IMR-90 (cell line): ENCODE results near the gene CYP2W1. TPM values are rescaled to one million over a fixed set of nuclear protein-coding genes. Genes with fewer than 3 reads are reported as not detected.

Source experiments
- ATAC-seq: fragments of 200-7000 bp; cut with Tn5 transposase; 2 replicates; pipeline ENCODE4 v1.9.1; 2020; ENCODE audit warnings: low read depth, mild to moderate bottlenecking, moderate library complexity
- BruUV-seq: library from RNA; stranded (reverse); fragments of 400-500 nt; replicated peaks from 2 replicates; lab custom pipeline; 2021; lab: Mats Ljungman, UMichigan
- CTCF ChIA-PET: fragments of 300-600 bp; formaldehyde crosslinking; extraction: SDS; loops from one replicate; lab custom pipeline; 2021; ENCODE audit warnings: antibody characterized with exemption; lab: Yijun Ruan, JAX
- POLR2A ChIA-PET: fragments of 300-600 bp; sonication (Branson Sonifier 250); formaldehyde crosslinking; loops from one replicate; lab custom pipeline; 2022; ENCODE audit warnings: antibody characterized with exemption; ENCODE audit not compliant: unreplicated experiment; lab: Charles Lee
- DNase-seq: peaks from one replicate; pipeline ENCODE4 v3.0.0; 2013
- H2AFZ ChIP-seq: replicated peaks from 2 replicates; pipeline ENCODE3; 2013; ENCODE audit warnings: low read length, mild to moderate bottlenecking; ENCODE audit not compliant: poor library complexity
- H2AK5ac ChIP-seq: 2 replicates; pipeline ENCODE4 v1.6.1; 2013; ENCODE audit warnings: low read depth, low read length, inconsistent platforms
- H2AK9ac ChIP-seq: replicated peaks from 2 replicates; pipeline ENCODE3; 2013; ENCODE audit warnings: mild to moderate bottlenecking, low read depth, low read length, moderate library complexity; ENCODE audit not compliant: poor library complexity
- H2BK120ac ChIP-seq: 2 replicates; pipeline ENCODE4 v1.6.1; 2013; ENCODE audit warnings: low read depth, low read length, inconsistent platforms
- H2BK15ac ChIP-seq: 3 replicates; pipeline ENCODE4 v1.6.1; 2013; ENCODE audit warnings: low read depth, low read length, inconsistent platforms
- H2BK20ac ChIP-seq: 2 replicates; pipeline ENCODE4 v1.6.1; 2013; ENCODE audit warnings: low read depth, mild to moderate bottlenecking, inconsistent platforms, low read length, moderate library complexity
- H2BK5ac ChIP-seq: 2 replicates; pipeline ENCODE4 v1.6.1; 2013; ENCODE audit warnings: mild to moderate bottlenecking, low read depth, low read length, inconsistent platforms; ENCODE audit not compliant: poor library complexity, severe bottlenecking
- H3K14ac ChIP-seq: replicated peaks from 2 replicates; pipeline ENCODE4 v1.6.1; 2013; ENCODE audit warnings: low read depth, low read length, inconsistent platforms
- H3K18ac ChIP-seq: 2 replicates; pipeline ENCODE4 v1.6.1; 2013; ENCODE audit warnings: low read depth, low read length, control low read depth
- H3K23ac ChIP-seq: 2 replicates; pipeline ENCODE4 v1.6.1; 2013; ENCODE audit warnings: low read depth, low read length, inconsistent platforms
- H3K27ac ChIP-seq: 2 replicates; pipeline ENCODE4 v1.5.1; 2013; ENCODE audit warnings: mild to moderate bottlenecking, control low read depth, low read length; ENCODE audit not compliant: insufficient read depth
- H3K27me3 ChIP-seq: 2 replicates; pipeline ENCODE4 v1.6.1; 2013; ENCODE audit warnings: low read length; ENCODE audit not compliant: control insufficient read depth, insufficient read depth
- H3K36me3 ChIP-seq: 2 replicates; pipeline ENCODE4 v1.6.1; 2013; ENCODE audit warnings: low read length, mixed read lengths; ENCODE audit not compliant: control insufficient read depth, insufficient read depth
- H3K4ac ChIP-seq: 2 replicates; pipeline ENCODE4 v1.6.1; 2013; ENCODE audit warnings: low read depth, low read length, inconsistent platforms
- H3K4me1 ChIP-seq: 2 replicates; pipeline ENCODE4 v1.6.1; 2013; ENCODE audit warnings: low read length, mixed read lengths; ENCODE audit not compliant: control insufficient read depth, insufficient read depth
- H3K4me2 ChIP-seq: 2 replicates; pipeline ENCODE4 v1.6.1; 2013; ENCODE audit warnings: low read depth, mild to moderate bottlenecking, control low read depth, low read length, moderate library complexity
- H3K4me3 ChIP-seq: 2 replicates; pipeline ENCODE4 v1.5.1; 2013; ENCODE audit warnings: low read depth, mild to moderate bottlenecking, control low read depth, low read length, moderate library complexity; ENCODE audit not compliant: insufficient read depth
- H3K56ac ChIP-seq: 2 replicates; pipeline ENCODE4 v1.6.1; 2013; ENCODE audit warnings: low read length, inconsistent platforms; ENCODE audit not compliant: insufficient read depth; ENCODE audit errors: extremely low read depth
- H3K79me1 ChIP-seq, 2 experiments: 2 replicates each; pipeline ENCODE4 v1.6.1; 2013; ENCODE audit warnings: low read length in 2 of 2, inconsistent platforms in 1 of 2, low read depth in 1 of 2
- H3K9ac ChIP-seq: 2 replicates; pipeline ENCODE4 v1.6.1; 2013; ENCODE audit warnings: low read depth, low read length, control low read depth
- H3K9me1 ChIP-seq: 2 replicates; pipeline ENCODE4 v1.6.1; 2013; ENCODE audit warnings: low read length, inconsistent platforms; ENCODE audit not compliant: insufficient read depth
- H3K9me3 ChIP-seq: 2 replicates; pipeline ENCODE4 v1.6.1; 2013; ENCODE audit warnings: low read length; ENCODE audit not compliant: control insufficient read depth, insufficient read depth
- H4K20me1 ChIP-seq: 2 replicates; pipeline ENCODE4 v1.6.1; 2013; ENCODE audit warnings: low read length, inconsistent platforms; ENCODE audit not compliant: insufficient read depth
- H4K5ac ChIP-seq: 2 replicates; pipeline ENCODE4 v1.6.1; 2013; ENCODE audit warnings: mild to moderate bottlenecking, low read depth, low read length, control low read depth
- H4K8ac ChIP-seq, 2 experiments: 2 replicates each; pipeline ENCODE4 v1.6.1; 2013; ENCODE audit warnings: low read depth in 2 of 2, low read length in 2 of 2, control low read depth in 1 of 2, inconsistent platforms in 1 of 2
- H4K91ac ChIP-seq: 2 replicates; pipeline ENCODE4 v1.6.1; 2013; ENCODE audit warnings: low read depth, low read length, inconsistent platforms; ENCODE audit not compliant: insufficient read depth
- MAFK ChIP-seq: IDR thresholded peaks from 2 replicates; pipeline ENCODE4 v1.6.1; 2012; ENCODE audit warnings: low read depth, low read length, improper control_type of control experiment
- MAZ ChIP-seq: IDR thresholded peaks from 2 replicates; pipeline ENCODE4 v1.6.1; 2012; ENCODE audit warnings: low read depth, mild to moderate bottlenecking, low read length, improper control_type of control experiment, moderate library complexity, borderline replicate concordance
- MXI1 ChIP-seq: IDR thresholded peaks from 2 replicates; pipeline ENCODE4 v1.6.1; 2012; ENCODE audit warnings: low read depth, mild to moderate bottlenecking, low read length, moderate library complexity, borderline replicate concordance
- NFE2L2 ChIP-seq: fragments of 150-350 bp; IDR thresholded peaks from 2 replicates; pipeline ENCODE4 v1.6.1; 2016; ENCODE audit warnings: low read depth, mild to moderate bottlenecking, low read length
- USF2 ChIP-seq: fragments of 150-350 bp; IDR thresholded peaks from 2 replicates; pipeline ENCODE4 v1.6.1; 2017; ENCODE audit warnings: mild to moderate bottlenecking, antibody characterized with exemption, low read length, low read depth
- WGBS, 2 experiments: methylation state at CpG; one replicate each; pipeline versions ENCODE4 v1.1.5 to v1.1.7; 2013; ENCODE audit warnings: missing lambda C conversion rate in 2 of 2; ENCODE audit not compliant: insufficient read length in 1 of 2; ENCODE audit errors: extremely low coverage in 2 of 2; 5-methylcytosine and 5-hydroxymethylcytosine counted together
- dilution Hi-C: fragments of 300-500 bp; cut with HindIII; formaldehyde crosslinking; loops from one replicate; pipeline ENCODE4 v1.14.3; 2018; ENCODE audit warnings: low sequenced_read_pairs; ENCODE audit not compliant: unreplicated experiment
- in situ Hi-C: fragments of 300-500 bp; cut with MboI; formaldehyde crosslinking; loops from 3 replicates; pipeline ENCODE4 v1.14.3; 2019; ENCODE audit warnings: low sequenced_read_pairs, inconsistent platforms, mixed read lengths
- intact Hi-C: fragments of 100-400 bp; cut with micrococcal nuclease; formaldehyde crosslinking; loops from 2 replicates; pipeline ENCODE4 v1.10.0; 2022
- polyA plus RNA-seq, 3 experiments: library from polyadenylated mRNA; depleted of rRNA; stranded (reverse); fragments of >200 nt; gene quantifications; 2 replicates each; pipeline ENCODE4 v1.2.3, GENCODE V29; 2012; ENCODE audit warnings: low replicate concordance in 1 of 3
- total RNA-seq: library from RNA; depleted of rRNA; stranded (reverse); fragments of >200 nt; gene quantifications from 2 replicates; pipeline ENCODE4 v1.2.3, GENCODE V29; 2012

Gene CYP2W1
- total and polyA plus RNA-seq, 2 of the 4 experiments (the other 2 are of a cell fraction) = not detected

DNA sequence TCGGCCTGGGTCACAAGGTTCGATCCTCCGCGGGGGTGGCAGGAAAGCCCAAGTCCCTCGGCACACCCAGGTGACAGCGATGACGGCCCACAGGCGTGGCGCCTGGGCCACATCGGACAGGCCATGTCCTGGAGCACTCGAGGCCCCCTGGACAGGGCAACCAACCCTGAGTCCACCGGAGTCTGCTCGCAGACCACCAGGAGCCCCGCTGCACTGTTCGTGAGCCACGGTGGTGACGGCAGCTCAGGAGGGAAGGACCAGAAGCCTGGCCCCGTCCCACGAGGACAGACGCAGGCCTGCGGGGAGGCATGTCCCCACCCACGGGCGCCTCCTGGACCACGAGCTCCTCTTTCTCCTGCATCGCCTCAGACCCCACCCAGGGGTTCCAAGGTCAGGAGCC, 39.0 kb downstream of the CYP2W1 start:
- Histone ChIP-seq H3K18ac (no peak overlapping the region), H4K20me1 (peaks cover 50% of the 10 kb centered on the region), H3K9me1 (peaks cover 5% of the 10 kb centered on the region; the same call in 1 of the 2 replicates), H3K56ac (no peak overlapping the region), H3K4me3 (no peak overlapping the region), H3K23ac (no peak overlapping the region), H3K9me3 (peaks cover 3% of the 10 kb centered on the region; the same call in 1 of the 2 replicates), H3K27me3 (no peaks in the 10 kb centered on the region), H2BK20ac (no peak overlapping the region), H3K4me1 (no peaks in the 10 kb centered on the region; the same call in 1 of the 2 replicates), H4K8ac (no peak overlapping the region), H2AK5ac (no peak overlapping the region), H2AFZ (no peak overlapping the region), H3K36me3 (peaks cover 38% of the 10 kb centered on the region), H3K79me1 (peaks cover 15 to 77% of the 10 kb centered on the region in 2 experiments), H3K27ac (no peak overlapping the region), H2BK120ac (no peak overlapping the region), H2BK15ac (no peak overlapping the region), H3K4me2 (no peak overlapping the region), H3K14ac (no peak overlapping the region), H4K91ac (no peak overlapping the region), H2BK5ac (no peak overlapping the region), H3K9ac (no peak overlapping the region), H3K4ac (no peak overlapping the region), H4K5ac (no peak overlapping the region), H2AK9ac (no peak overlapping the region)
- in situ Hi-C loops (no loop called here), dilution Hi-C loops (no loop called here), intact Hi-C loops (no loop called here)
- CTCF ChIA-PET = no interaction called here
- ATAC-seq (no peak), DNase-seq (no peak)
- TF ChIP-seq USF2 (no peak), MXI1 (no peak), MAZ (no peak), MAFK (no peak), NFE2L2 (no peak)
- 97% methylated on average over 22 of the region's 25 CpGs; no CpG with 5 or more reads in 1 of the 2 experiments for WGBS, 2 experiments
- BruUV-seq = no TSS peak
- POLR2A ChIA-PET = no interaction called here
